Measurements from ENCODE around the gene CACNA1S.

CACNA1S gene

GRCh38 chr1:201062511-201063091 lies 49.6 kb downstream of the CACNA1S start:
- no peak for DNase-seq (ENCODE audit: low read depth in 2 of 2)

DNA sequence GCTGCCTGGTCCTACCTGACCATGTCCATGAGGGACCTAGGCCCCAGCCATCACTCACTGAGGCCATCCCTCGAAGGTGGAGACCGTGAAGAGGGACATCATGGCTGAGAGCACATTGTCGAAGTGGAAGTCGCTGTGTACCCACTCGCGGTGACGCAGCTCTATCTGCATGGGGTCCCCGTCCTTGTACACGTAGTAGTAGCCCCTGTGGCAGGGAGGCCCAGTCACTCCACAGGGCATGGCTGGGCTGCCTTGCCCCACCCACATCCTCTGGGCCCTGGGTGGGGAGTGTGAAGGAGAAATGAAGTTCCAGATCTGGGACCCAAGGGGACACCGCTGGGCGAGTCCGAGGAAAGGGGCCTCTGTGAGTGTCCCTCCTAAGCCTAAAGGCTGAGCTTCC lies 50.3 kb downstream of the CACNA1S start:
- DNase-seq (ENCODE audit: low read depth in 2 of 2), result no peak

GRCh38 chr1:201061049-201061448 lies 51.2 kb downstream of the CACNA1S start:
- no peak for DNase-seq (ENCODE audit: low read depth in 2 of 2)

- no peak for DNase-seq (ENCODE audit: low read depth in 2 of 2)
Observed at GRCh38 chr1:201060586-201060985, 51.6 kb downstream of the CACNA1S start.

GRCh38 chr1:201059871-201060555 lies 52.2 kb downstream of the CACNA1S start:
- no peak for DNase-seq (ENCODE audit: low read depth in 2 of 2)

DNA sequence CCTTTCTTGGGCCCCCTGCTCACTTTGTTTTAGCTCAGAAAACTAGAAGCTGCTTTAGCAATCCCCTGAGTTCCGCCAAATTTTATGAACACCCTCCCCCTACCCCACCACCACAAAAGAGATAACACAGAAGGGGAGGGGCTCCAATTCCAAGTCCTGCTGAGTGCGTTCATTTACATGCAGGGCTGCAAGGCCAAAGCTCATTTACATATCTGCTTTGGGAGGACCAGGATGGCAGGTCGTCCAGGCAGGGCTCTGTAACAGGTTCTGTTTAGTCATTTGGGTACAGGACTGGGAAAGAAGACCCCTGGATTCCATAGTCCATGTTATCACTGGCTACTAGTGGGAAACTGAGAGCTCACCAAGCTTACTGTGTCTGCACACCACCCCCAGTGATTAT lies 52.8 kb downstream of the CACNA1S start:
- no peak for DNase-seq (ENCODE audit: low read depth in 2 of 2)

- DNase-seq (ENCODE audit: low read depth in 2 of 2), result no peak
Observed at GRCh38 chr1:201054091-201054543, 58.1 kb downstream of the CACNA1S start.

DNA sequence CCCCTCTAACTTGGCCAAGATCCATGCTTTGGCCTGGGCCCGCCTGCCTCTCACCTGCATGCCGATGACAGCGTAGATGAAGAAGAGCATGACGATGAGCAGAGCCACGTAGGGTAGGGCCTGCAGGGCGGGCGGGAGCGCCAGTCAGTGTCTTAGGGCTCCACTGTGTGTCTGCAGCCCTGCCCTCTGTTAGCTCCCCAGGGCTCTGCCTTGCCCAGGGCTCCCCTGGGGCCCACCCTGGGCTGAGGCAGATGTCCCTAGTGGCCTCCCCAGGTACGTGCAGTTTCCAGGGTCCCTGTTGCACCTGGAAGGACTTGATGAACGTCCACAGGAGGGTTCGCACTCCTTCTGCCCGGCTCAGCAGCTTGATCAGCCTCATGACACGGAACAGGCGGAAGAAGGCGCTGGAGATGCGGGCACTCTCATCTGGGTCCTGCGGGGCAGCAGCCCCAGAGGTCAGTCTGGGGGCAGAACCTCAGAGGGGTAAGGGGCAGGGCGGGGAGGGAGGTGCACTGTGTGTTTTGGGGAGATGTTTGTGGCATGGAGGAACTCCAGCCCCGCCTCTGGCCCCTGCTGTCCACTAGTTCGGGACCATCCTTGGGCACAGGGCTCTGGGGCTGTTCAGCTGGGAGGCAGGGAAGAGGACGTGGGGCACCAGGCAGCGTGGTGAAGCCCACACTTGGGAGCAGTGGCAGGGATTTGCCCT lies 58.9 kb downstream of the CACNA1S start:
- no peak for DNase-seq (ENCODE audit: low read depth in 2 of 2)

GRCh38 chr1:201051399-201051798 lies 60.8 kb downstream of the CACNA1S start:
- DNase-seq (ENCODE audit: low read depth in 2 of 2), result no peak

DNA sequence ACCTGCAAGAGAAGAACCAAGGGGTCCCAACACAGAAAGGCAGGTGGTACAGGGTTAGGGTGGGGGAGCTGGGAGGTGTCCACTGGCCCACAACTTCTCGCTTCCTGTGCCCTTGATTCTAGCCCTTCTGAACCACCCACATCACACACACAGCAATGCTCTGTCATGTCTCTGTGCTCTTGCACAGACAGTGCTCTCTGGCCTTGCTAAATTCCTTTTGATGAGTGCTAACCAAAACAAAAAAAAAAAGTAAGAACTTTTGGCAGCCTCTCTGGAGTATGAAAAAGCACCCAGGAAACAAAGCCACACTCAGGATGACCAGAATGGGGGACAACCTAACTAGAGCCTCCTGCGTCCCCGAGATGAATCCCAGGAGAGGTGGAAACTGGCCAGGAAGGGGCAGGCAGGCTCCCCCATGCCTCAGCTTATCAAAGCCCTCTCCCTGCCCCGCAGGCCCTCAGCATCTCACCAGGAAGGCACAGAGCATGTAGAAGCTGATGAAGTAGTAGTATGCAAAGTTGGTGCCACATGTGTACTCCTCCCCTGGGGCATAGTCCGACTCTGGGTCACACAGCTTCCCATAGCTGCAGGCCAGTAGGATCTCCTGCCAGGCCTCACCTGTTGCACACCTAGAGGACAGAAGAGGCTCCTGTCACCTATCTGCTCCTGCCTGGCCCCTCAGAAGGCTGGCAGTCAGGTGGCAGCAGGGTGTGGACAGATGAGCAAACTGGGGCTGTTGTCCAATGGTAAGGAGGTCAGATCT lies 61.5 kb downstream of the CACNA1S start:
- no peak for DNase-seq (ENCODE audit: low read depth in 2 of 2)

GRCh38 chr1:201049248-201049831 lies 62.9 kb downstream of the CACNA1S start:
- DNase-seq (ENCODE audit: low read depth in 2 of 2), result no peak

DNA sequence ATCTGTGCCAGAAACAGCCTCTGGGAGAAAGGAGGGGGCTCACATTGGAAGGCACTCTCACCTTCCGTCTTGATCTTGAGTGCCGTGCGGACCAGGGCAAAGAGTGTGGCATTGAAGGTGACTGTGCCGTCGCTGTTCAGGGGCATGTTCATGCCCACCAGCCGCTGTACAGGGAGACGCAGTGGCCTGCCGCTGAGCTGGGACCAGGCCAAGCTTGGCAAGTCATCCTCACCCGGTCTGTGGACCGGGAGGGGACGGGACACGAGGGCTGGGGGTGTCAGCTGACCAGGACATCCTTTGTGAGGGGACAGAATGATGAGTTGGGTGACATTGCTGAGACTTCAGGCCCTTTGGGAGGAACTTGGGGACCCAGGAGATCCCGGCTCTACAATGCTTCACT lies 63.7 kb downstream of the CACNA1S start:
- DNase-seq (ENCODE audit: low read depth in 2 of 2), result no peak

DNA sequence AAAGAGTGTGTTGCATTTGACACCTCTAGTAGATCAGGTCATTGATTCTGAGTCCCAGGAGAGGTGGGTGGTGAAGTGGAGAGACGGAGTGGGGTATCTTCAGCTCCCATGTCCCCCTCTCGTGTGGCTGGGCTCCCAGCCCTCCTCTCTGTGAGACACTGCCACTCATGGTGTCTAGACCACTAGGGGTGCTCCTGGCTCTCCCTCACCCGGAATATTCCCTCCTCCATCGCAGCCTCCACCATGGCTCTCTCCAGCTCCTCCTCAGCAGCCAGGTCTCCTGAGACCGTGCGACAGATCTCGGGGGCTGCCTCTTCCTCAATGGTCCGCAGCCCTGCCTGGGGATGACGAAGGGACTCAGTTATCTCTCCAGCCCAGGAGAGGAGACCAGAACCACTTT lies 68.1 kb downstream of the CACNA1S start:
- no peak for DNase-seq (ENCODE audit: low read depth in 2 of 2)

DNA sequence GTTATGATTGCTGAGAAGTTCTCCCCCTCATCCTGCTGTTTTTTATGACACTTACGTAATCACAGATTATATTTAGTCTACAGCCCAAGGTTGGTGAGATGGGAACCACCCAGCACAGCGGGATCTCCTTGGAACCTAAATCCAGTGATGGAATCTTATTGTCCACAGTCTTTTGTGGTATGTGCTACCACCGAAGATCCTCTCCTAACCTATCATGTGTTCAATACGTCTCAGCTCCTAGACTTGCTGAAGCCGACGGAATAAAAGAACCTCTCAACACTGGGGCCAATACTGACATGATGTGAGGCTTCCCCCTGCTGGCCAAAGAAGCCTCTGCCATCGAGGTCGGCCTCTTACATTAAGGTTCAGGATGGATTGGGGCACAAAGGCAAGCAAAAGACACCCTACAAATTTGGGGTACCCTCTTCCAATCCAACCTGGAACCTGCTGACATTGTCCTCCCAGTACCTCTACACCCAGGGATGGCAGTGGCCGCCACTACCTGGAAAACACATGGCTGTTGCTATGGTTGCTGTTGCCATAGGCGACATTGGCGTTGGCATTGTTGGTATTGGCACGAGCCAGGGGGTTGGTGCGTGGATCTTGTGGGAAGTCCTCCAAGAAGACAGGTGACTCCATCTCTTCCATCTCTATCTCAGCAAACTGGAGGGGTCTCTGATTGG lies 69.3 kb downstream of the CACNA1S start:
- peak; percentile 46 to 63 for DNase-seq (ENCODE audit: low read depth in 2 of 2)

DNA sequence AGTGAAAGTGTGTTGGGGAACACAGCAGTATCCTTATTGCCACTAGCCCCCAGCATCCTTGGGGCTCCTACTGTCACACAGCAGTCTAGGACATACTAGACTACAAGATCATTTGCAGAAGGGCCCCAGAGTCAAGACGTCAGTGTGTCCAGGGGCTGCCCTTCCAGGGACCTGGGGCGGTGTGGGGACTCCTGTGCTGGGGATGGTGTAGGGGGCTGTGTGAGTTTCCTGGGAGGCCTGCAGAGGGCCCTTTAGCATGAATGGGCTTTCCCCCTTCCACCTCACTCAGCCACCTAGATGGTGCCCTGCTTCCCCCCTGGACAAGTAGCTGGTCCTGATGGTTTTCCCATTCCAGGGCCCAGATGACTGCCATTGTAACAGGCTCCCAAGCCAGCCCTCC lies 71.2 kb downstream of the CACNA1S start:
- DNase-seq (ENCODE audit: low read depth in 2 of 2), result no peak

- DNase-seq (ENCODE audit: low read depth in 2 of 2), result no peak
Observed at GRCh38 chr1:201039876-201040275, 72.3 kb downstream of the CACNA1S start.

DNA sequence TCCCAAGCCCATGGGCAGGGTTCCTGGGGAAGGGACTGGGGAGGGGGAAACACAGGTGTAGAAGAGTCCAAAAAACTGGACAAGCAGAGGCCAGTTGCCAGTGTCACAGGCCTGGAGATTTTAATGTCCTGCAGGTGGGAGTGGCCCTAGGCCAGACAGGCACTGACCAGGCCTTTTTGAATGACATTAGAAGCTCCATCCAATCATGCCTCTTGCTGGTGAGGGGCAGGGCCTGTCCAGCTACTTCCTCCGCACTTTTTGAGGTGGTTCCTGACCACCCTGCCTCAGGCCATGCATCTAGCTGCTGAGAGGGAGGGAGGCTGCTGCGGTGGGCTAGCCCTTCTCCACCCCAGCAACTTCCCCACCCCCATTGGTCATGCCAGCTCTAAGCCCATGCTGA lies 72.8 kb downstream of the CACNA1S start:
- DNase-seq (ENCODE audit: low read depth in 2 of 2), result no peak

GRCh38 chr1:201038186-201038876 lies 73.9 kb downstream of the CACNA1S start:
- no peak for DNase-seq (ENCODE audit: low read depth in 2 of 2)

GRCh38 chr1:201036188-201036842 lies 75.9 kb downstream of the CACNA1S start:
- DNase-seq (ENCODE audit: low read depth in 2 of 2), result no peak

DNA sequence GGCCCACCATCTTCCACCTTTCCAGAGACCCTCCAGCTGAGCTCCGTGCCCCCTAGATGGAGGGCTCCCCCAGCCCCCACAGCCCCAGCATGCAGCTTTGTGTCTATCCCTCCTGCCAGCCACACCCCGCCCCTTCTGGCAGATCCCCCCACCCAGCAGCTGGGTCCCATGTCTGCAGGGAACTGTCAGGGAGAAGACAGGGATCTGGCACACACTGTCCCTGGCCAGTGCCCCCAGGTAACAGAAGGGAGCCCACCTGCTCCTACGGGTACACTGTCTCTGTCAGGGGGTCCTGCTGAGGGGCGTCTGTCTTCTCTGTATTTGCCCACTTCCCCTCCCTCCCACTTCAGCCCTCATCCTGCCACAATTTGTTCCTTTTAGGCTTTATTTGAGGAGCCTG lies 77.6 kb downstream of the CACNA1S start:
- DNase-seq (ENCODE audit: low read depth in 2 of 2), result no peak
